HEK293 (cell line): ENCODE data around the gene HLA-DMB.

Source experiments
- BCL6B ChIP-seq: fragments of 450-650 bp; formaldehyde crosslinking; IDR thresholded peaks from 2 replicates; pipeline ENCODE4 v1.5.1; 2017; ENCODE audit warnings: missing biosample characterization, missing genetic modification characterization
- GLI2 ChIP-seq: fragments of 450-650 bp; formaldehyde crosslinking; IDR thresholded peaks from 2 replicates; pipeline ENCODE4; 2017; ENCODE audit warnings: missing biosample characterization, missing genetic modification characterization, low read depth, borderline replicate concordance
- GLI4 ChIP-seq: fragments of 450-650 bp; formaldehyde crosslinking; IDR thresholded peaks from 2 replicates; pipeline ENCODE4 v1.5.1; 2016; ENCODE audit warnings: missing biosample characterization, missing genetic modification characterization
- KLF10 ChIP-seq: fragments of 450-650 bp; IDR thresholded peaks from 2 replicates; pipeline ENCODE4 v1.5.1; 2018; ENCODE audit warnings: missing biosample characterization, mild to moderate bottlenecking, missing genetic modification characterization
- KLF17 ChIP-seq: fragments of 450-650 bp; formaldehyde crosslinking; IDR thresholded peaks from 2 replicates; pipeline ENCODE4 v1.5.1; 2016; ENCODE audit warnings: missing biosample characterization, missing genetic modification characterization
- MZF1 ChIP-seq: fragments of 450-650 bp; formaldehyde crosslinking; IDR thresholded peaks from 2 replicates; pipeline ENCODE4 v1.5.1; 2017; ENCODE audit warnings: missing biosample characterization, missing genetic modification characterization, borderline replicate concordance
- TCF7L2 ChIP-seq: IDR thresholded peaks from 2 replicates; pipeline ENCODE4 v1.6.1; 2011; ENCODE audit warnings: low read depth, mild to moderate bottlenecking, inconsistent platforms, low read length, moderate library complexity, borderline replicate concordance
- TRIM28 ChIP-seq: IDR thresholded peaks from 2 replicates; pipeline ENCODE4 v1.6.1; 2011; ENCODE audit warnings: low read length, control low read depth, borderline replicate concordance
- YY1 ChIP-seq: fragments of 450-650 bp; formaldehyde crosslinking; IDR thresholded peaks from 2 replicates; pipeline ENCODE4 v1.5.1; 2018; ENCODE audit warnings: missing biosample characterization, missing genetic modification characterization
- ZFP3 ChIP-seq: fragments of 450-650 bp; formaldehyde crosslinking; IDR thresholded peaks from 2 replicates; pipeline ENCODE4 v1.5.1; 2016; ENCODE audit warnings: low read depth, missing biosample characterization, missing genetic modification characterization
- ZNF10 ChIP-seq: fragments of 450-650 bp; formaldehyde crosslinking; IDR thresholded peaks from 2 replicates; pipeline ENCODE4 v1.5.1; 2017; ENCODE audit warnings: missing biosample characterization, missing genetic modification characterization
- ZNF112 ChIP-seq: fragments of 450-650 bp; formaldehyde crosslinking; IDR thresholded peaks from 2 replicates; pipeline ENCODE4 v1.5.0; 2017; ENCODE audit warnings: missing biosample characterization, missing genetic modification characterization
- ZNF175 ChIP-seq: fragments of 450-650 bp; formaldehyde crosslinking; IDR thresholded peaks from 2 replicates; pipeline ENCODE4 v1.5.1; 2016; ENCODE audit warnings: missing biosample characterization, missing genetic modification characterization
- ZNF248 ChIP-seq: fragments of 450-650 bp; formaldehyde crosslinking; IDR thresholded peaks from 2 replicates; pipeline ENCODE4 v1.5.1; 2017; ENCODE audit warnings: missing biosample characterization, missing genetic modification characterization
- ZNF274 ChIP-seq, 2 experiments: fragments of 200-500 bp in 1 of 2; fragments of 450-650 bp in 1 of 2; sonication (Bioruptor generic) in 1 of 2; formaldehyde crosslinking in 1 of 2; IDR thresholded peaks; 2 replicates each; pipeline versions ENCODE4 v1.5.1 to v1.6.1; 2014 to 2016; ENCODE audit warnings: borderline replicate concordance in 1 of 2, inconsistent platforms in 1 of 2, low read length in 1 of 2, missing biosample characterization in 1 of 2, missing genetic modification characterization in 1 of 2
- ZNF311 ChIP-seq: fragments of 450-650 bp; formaldehyde crosslinking; IDR thresholded peaks from 2 replicates; pipeline ENCODE4 v1.5.1; 2017; ENCODE audit warnings: missing biosample characterization, missing genetic modification characterization, borderline replicate concordance
- ZNF362 ChIP-seq: fragments of 450-650 bp; formaldehyde crosslinking; IDR thresholded peaks from 2 replicates; pipeline ENCODE4 v1.5.1; 2016; ENCODE audit warnings: missing biosample characterization, missing genetic modification characterization
- ZNF513 ChIP-seq: fragments of 450-650 bp; IDR thresholded peaks from 2 replicates; pipeline ENCODE4 v1.5.1; 2018; ENCODE audit warnings: missing biosample characterization, missing genetic modification characterization
- ZNF518A ChIP-seq: fragments of 450-650 bp; formaldehyde crosslinking; conservative IDR thresholded peaks from 2 replicates; pipeline ENCODE4 v1.5.1; 2016; ENCODE audit warnings: low read depth, missing biosample characterization, missing genetic modification characterization
- ZNF521 ChIP-seq: fragments of 450-650 bp; formaldehyde crosslinking; IDR thresholded peaks from 2 replicates; pipeline ENCODE4 v1.5.1; 2017; ENCODE audit warnings: missing biosample characterization, mild to moderate bottlenecking, missing genetic modification characterization
- ZNF596 ChIP-seq: fragments of 450-650 bp; IDR thresholded peaks from 2 replicates; pipeline ENCODE4 v1.5.0; 2018; ENCODE audit warnings: missing biosample characterization, mild to moderate bottlenecking, missing genetic modification characterization, moderate library complexity
- ZNF610 ChIP-seq: fragments of 450-650 bp; formaldehyde crosslinking; IDR thresholded peaks from 2 replicates; pipeline ENCODE4 v1.5.1; 2016; ENCODE audit warnings: missing biosample characterization, missing genetic modification characterization, borderline replicate concordance
- ZNF639 ChIP-seq: fragments of 450-650 bp; formaldehyde crosslinking; IDR thresholded peaks from 2 replicates; pipeline ENCODE4 v1.5.1; 2016; ENCODE audit warnings: missing biosample characterization, missing genetic modification characterization
- ZNF776 ChIP-seq: fragments of 450-650 bp; formaldehyde crosslinking; IDR thresholded peaks from 2 replicates; pipeline ENCODE4 v1.5.0; 2017; ENCODE audit warnings: missing biosample characterization, missing genetic modification characterization, borderline replicate concordance

Gene HLA-DMB

GRCh38 chr6:32968093-32968866 lies 27.5 kb upstream of the HLA-DMB start, which contains the start of gene BRD2 (continued):
- TF ChIP-seq ZNF274 (IDR thresholded peaks at IDR 0.05; ENCODE audit: low read length): no peak
- no peak for TF ChIP-seq ZNF274 (tag by site-specific recombination; IDR thresholded peaks at IDR 0.05; ENCODE audit: borderline replicate concordance)
- TF ChIP-seq TCF7L2: no peak
- TF ChIP-seq ZNF639: peak; percentile 75; the same call in 1 of the 2 replicates
- no peak for TF ChIP-seq ZNF248 (tag by site-specific recombination)
- no peak for TF ChIP-seq ZNF776 (tag by site-specific recombination)
- no peak for TF ChIP-seq ZNF362 (tag by site-specific recombination)
- no peak for TF ChIP-seq TRIM28
- TF ChIP-seq MZF1: no peak; the same call in 1 of the 2 replicates
- no peak; the same call in 1 of the 2 replicates for TF ChIP-seq KLF17 (tag by site-specific recombination)
- TF ChIP-seq BCL6B (tag by site-specific recombination): no peak
- TF ChIP-seq ZNF112: no peak
- no peak for TF ChIP-seq ZFP3 (tag by site-specific recombination)
- TF ChIP-seq ZNF513 (tag by site-specific recombination): no peak
- TF ChIP-seq GLI2 (tag by site-specific recombination): no peak
- 0 out of 2 replicates have a peak, but pooled peaks have one; percentile 11 for TF ChIP-seq ZNF518A
- TF ChIP-seq ZNF311 (tag by site-specific recombination): no peak
- peak; percentile 72 for TF ChIP-seq YY1 (tag by site-specific recombination)
- TF ChIP-seq ZNF596 (tag by site-specific recombination): no peak; the same call in 1 of the 2 replicates
- TF ChIP-seq ZNF10 (tag by site-specific recombination): no peak; the same call in 1 of the 2 replicates
- TF ChIP-seq ZNF521 (tag by site-specific recombination): no peak
- no peak for TF ChIP-seq ZNF610 (tag by site-specific recombination)
- TF ChIP-seq KLF10 (tag by site-specific recombination): no peak; the same call in 1 of the 2 replicates
- TF ChIP-seq GLI4: peak; percentile 75; the same call in 1 of the 2 replicates
- TF ChIP-seq ZNF175: no peak
